GM12878 (cell line): ENCODE data around the gene KIF20A. TPM values are rescaled to one million over a fixed set of nuclear protein-coding genes. Genes with fewer than 3 reads are reported as not detected.
A peak's percentile ranks its signal among the peaks of the same experiment; 100 is the strongest.

Experiments
- ATAC-seq: fragments of 200-7000 bp; cut with Tn5 transposase; 3 replicates; pipeline ENCODE4 v1.9.1; 2020; ENCODE audit warnings: mild to moderate bottlenecking, moderate library complexity
- BruUV-seq: library from RNA; stranded (reverse); fragments of 400-500 nt; replicated peaks from 2 replicates; lab custom pipeline; 2021; lab: Mats Ljungman, UMichigan
- CTCF ChIA-PET: fragments of 300-600 bp; sonication (Branson Sonifier 250); formaldehyde crosslinking; extraction: SDS; loops from one replicate; lab custom pipeline; 2021; ENCODE audit warnings: inconsistent platforms; lab: Yijun Ruan, JAX
- POLR2A ChIA-PET: fragments of 350-600 bp; formaldehyde crosslinking; extraction: SDS; loops from one replicate; lab custom pipeline; 2021; ENCODE audit warnings: inconsistent platforms; lab: Charles Lee
- RAD21 ChIA-PET: fragments of 300-600 bp; sonication (Branson Sonifier 250); formaldehyde crosslinking; loops from one replicate; lab custom pipeline; 2023; ENCODE audit warnings: antibody characterized with exemption; ENCODE audit not compliant: unreplicated experiment; lab: Charles Lee
- SMC1A ChIA-PET: fragments of 300-600 bp; sonication (Branson Sonifier 250); formaldehyde crosslinking; loops from one replicate; lab custom pipeline; 2023; ENCODE audit not compliant: unreplicated experiment, uncharacterized antibody; lab: Charles Lee
- DNase-seq: peaks from one replicate; pipeline ENCODE4 v3.0.0-alpha.2; 2011; ENCODE audit warnings: low read depth, low spot score
- FAIRE-seq: peaks from 3 replicates; lab custom pipeline; 2011; peaks lifted over from hg19 to GRCh38; lab: Jason Lieb, UNC
- H2AFZ ChIP-seq: 2 replicates; pipeline ENCODE4 v1.6.0; 2011; ENCODE audit warnings: low read depth, low read length, control low read depth; ENCODE audit not compliant: control insufficient read depth
- H3K27ac ChIP-seq: 2 replicates; pipeline ENCODE4 v1.5.1; 2011; ENCODE audit warnings: control low read depth; ENCODE audit not compliant: control insufficient read depth, insufficient read depth
- H3K27me3 ChIP-seq, 2 experiments: replicated peaks in 1 of 2; 2 replicates each; pipeline versions ENCODE4 v1.6.0 to v1.6.1; 2011; ENCODE audit warnings: low read length in 1 of 2; ENCODE audit not compliant: control insufficient read depth in 2 of 2, insufficient read depth in 2 of 2
- H3K36me3 ChIP-seq, 2 experiments: 2 replicates each; pipeline ENCODE4 v1.5.1; 2011; ENCODE audit warnings: low read length in 1 of 2; ENCODE audit not compliant: control insufficient read depth in 2 of 2, insufficient read depth in 2 of 2
- H3K4me1 ChIP-seq: 2 replicates; pipeline ENCODE4 v1.6.1; 2011; ENCODE audit warnings: mild to moderate bottlenecking, low read length, moderate library complexity, mixed read lengths; ENCODE audit not compliant: control insufficient read depth, insufficient read depth
- H3K4me2 ChIP-seq: 2 replicates; pipeline ENCODE4 v1.6.0; 2011; ENCODE audit warnings: control low read depth; ENCODE audit not compliant: control insufficient read depth, insufficient read depth
- H3K4me3 ChIP-seq: fragments of 200-600 bp; sonication (generic); 2 replicates; pipeline ENCODE4 v1.5.1; 2016
- H3K79me2 ChIP-seq: 2 replicates; pipeline ENCODE4 v1.6.0; 2011; ENCODE audit warnings: low read length; ENCODE audit not compliant: control insufficient read depth, insufficient read depth
- H3K9ac ChIP-seq: 2 replicates; pipeline ENCODE4 v1.8.0; 2011; ENCODE audit warnings: low read length, control low read depth, mixed read lengths; ENCODE audit not compliant: control insufficient read depth, insufficient read depth
- H3K9me3 ChIP-seq: replicated peaks from 3 replicates; pipeline ENCODE4 v1.5.1; 2011; ENCODE audit warnings: mild to moderate bottlenecking, low read length; ENCODE audit not compliant: control insufficient read depth, insufficient read depth
- H4K20me1 ChIP-seq: 2 replicates; pipeline ENCODE4 v1.6.0; 2011; ENCODE audit not compliant: control insufficient read depth, insufficient read depth
- ATF7 ChIP-seq: fragments of 450-650 bp; IDR thresholded peaks from 2 replicates; pipeline ENCODE4 v1.6.1; 2016; ENCODE audit warnings: low read depth, mild to moderate bottlenecking
- BHLHE40 ChIP-seq, 2 experiments: fragments of 450-650 bp in 1 of 2; IDR thresholded peaks; 2 replicates each; pipeline ENCODE4 v1.6.1; 2011 to 2017; ENCODE audit warnings: low read depth in 2 of 2, borderline replicate concordance in 1 of 2, improper control_type of control experiment in 1 of 2, low read length in 1 of 2, mild to moderate bottlenecking in 1 of 2
- CHD1 ChIP-seq: IDR thresholded peaks from 2 replicates; pipeline ENCODE4 v1.6.1; 2012; ENCODE audit warnings: low read depth, low read length, improper control_type of control experiment
- HDAC2 ChIP-seq: fragments of 200-600 bp; sonication (generic); IDR thresholded peaks from 2 replicates; pipeline ENCODE4 v1.6.1; 2017
- MTA2 ChIP-seq: fragments of 450-650 bp; IDR thresholded peaks from 2 replicates; pipeline ENCODE4 v1.6.1; 2016; ENCODE audit warnings: low read depth, mild to moderate bottlenecking, moderate library complexity
- NFYB ChIP-seq: IDR thresholded peaks from 2 replicates; pipeline ENCODE4 v1.6.1; 2011; ENCODE audit warnings: low read depth, mild to moderate bottlenecking, low read length, improper control_type of control experiment, moderate library complexity; ENCODE audit not compliant: insufficient read depth
- NR2F1 ChIP-seq: fragments of 450-650 bp; conservative IDR thresholded peaks from 2 replicates; pipeline ENCODE4 v1.6.1; 2017; ENCODE audit warnings: mild to moderate bottlenecking
- POLR2A ChIP-seq: IDR thresholded peaks from 2 replicates; pipeline ENCODE4 v1.6.1; 2011; ENCODE audit warnings: low read depth, mild to moderate bottlenecking, low read length
- RAD51 ChIP-seq: fragments of 450-650 bp; IDR thresholded peaks from 2 replicates; pipeline ENCODE4 v1.6.1; 2016; ENCODE audit warnings: moderate library complexity, mild to moderate bottlenecking, inconsistent platforms
- RELA ChIP-seq: fragments of 450-650 bp; IDR thresholded peaks from 2 replicates; pipeline ENCODE4 v1.8.0; 2014; ENCODE audit warnings: borderline replicate concordance; ENCODE audit not compliant: partially characterized antibody
- RFX5 ChIP-seq: IDR thresholded peaks from 2 replicates; pipeline ENCODE4 v1.6.1; 2011; ENCODE audit warnings: low read depth, low read length, improper control_type of control experiment
- SIX5 ChIP-seq: IDR thresholded peaks from 2 replicates; pipeline ENCODE4 v1.6.1; 2011; ENCODE audit warnings: mild to moderate bottlenecking, low read depth, low read length, moderate library complexity; ENCODE audit not compliant: severe bottlenecking
- SP1 ChIP-seq: IDR thresholded peaks from one replicate; pipeline ENCODE4 v1.6.1; 2011; ENCODE audit warnings: low read depth, low read length
- SPI1 ChIP-seq: IDR thresholded peaks from 2 replicates; pipeline ENCODE4 v1.6.1; 2011; ENCODE audit warnings: low read depth, mild to moderate bottlenecking, low read length, moderate library complexity, borderline replicate concordance; ENCODE audit not compliant: insufficient read depth
- TAF1 ChIP-seq: IDR thresholded peaks from 2 replicates; pipeline ENCODE4 v1.6.1; 2011; ENCODE audit warnings: mild to moderate bottlenecking, low read depth, low read length, borderline replicate concordance
- TBL1XR1 ChIP-seq: IDR thresholded peaks from 2 replicates; pipeline ENCODE4 v1.6.1; 2012; ENCODE audit warnings: low read depth, low read length, improper control_type of control experiment
- ZNF24 ChIP-seq: fragments of 450-650 bp; IDR thresholded peaks from 2 replicates; pipeline ENCODE4 v1.6.1; 2017; ENCODE audit warnings: antibody characterized with exemption, mild to moderate bottlenecking
- ZNF622 ChIP-seq: fragments of 450-650 bp; IDR thresholded peaks from 2 replicates; pipeline ENCODE4 v1.6.1; 2017; ENCODE audit warnings: mild to moderate bottlenecking, inconsistent platforms
- WGBS: methylation state at CpG from one replicate; pipeline ENCODE4 v1.1.6; 2016; ENCODE audit warnings: low lambda C conversion rate; ENCODE audit not compliant: insufficient replicate concordance, insufficient coverage; ENCODE audit errors: missing lambda C conversion rate; 5-methylcytosine and 5-hydroxymethylcytosine counted together
- in situ Hi-C: fragments of 300-500 bp; cut with MboI; formaldehyde crosslinking; loops from 9 replicates; pipeline ENCODE4 v1.14.3; 2018; ENCODE audit warnings: mixed read lengths
- intact Hi-C: fragments of 100-400 bp; cut with micrococcal nuclease; formaldehyde crosslinking; loops from one replicate; pipeline ENCODE4 v1.14.2; 2022; ENCODE audit not compliant: unreplicated experiment
- polyA plus RNA-seq, 11 experiments: library from polyadenylated mRNA; depleted of rRNA in 4 of 11; unstranded in 6 of 11; stranded (reverse) in 5 of 11; fragments of >200 nt; fragmentation: Nextera tagmentation in 4 of 11; fragmentation: Illumina TruSeq in 1 of 11; extraction: Ambion mirVana in 4 of 11; extraction: Trizol in 1 of 11; gene quantifications; 1 replicate in 1 of 11; 2 replicates in 10 of 11; pipeline versions ENCODE4 v1.2.1 to v1.2.3, GENCODE V29; 2011 to 2016; ENCODE audit warnings: inconsistent platforms in 2 of 11, missing spikeins in 2 of 11, low read depth in 1 of 11
- total RNA-seq, 4 experiments: library from RNA; depleted of rRNA in 3 of 4; stranded (reverse); fragments of >200 nt in 3 of 4; fragmentation: Illumina TruSeq in 1 of 4; extraction: Trizol in 1 of 4; gene quantifications; 2 replicates each; pipeline versions ENCODE4 v1.2.1 to v1.2.3, GENCODE V29; 2013 to 2021
- TF ChIP-seq, protein P1 (sequence below): IDR thresholded peaks from 2 replicates; pipeline ENCODE4 v1.6.1; 2011; ENCODE audit warnings: borderline replicate concordance, low read depth, mild to moderate bottlenecking, moderate library complexity, mixed read lengths, low read length; ENCODE audit not compliant: insufficient read depth; ENCODE audit errors: extremely low read length

The KIF20A gene
- total and polyA plus RNA-seq, 10 of the 15 experiments (the other 5 are each of a cell fraction or from before 2014, with no cell fraction given): 20.7 to 61.9 (median 45.3) TPM

DNA sequence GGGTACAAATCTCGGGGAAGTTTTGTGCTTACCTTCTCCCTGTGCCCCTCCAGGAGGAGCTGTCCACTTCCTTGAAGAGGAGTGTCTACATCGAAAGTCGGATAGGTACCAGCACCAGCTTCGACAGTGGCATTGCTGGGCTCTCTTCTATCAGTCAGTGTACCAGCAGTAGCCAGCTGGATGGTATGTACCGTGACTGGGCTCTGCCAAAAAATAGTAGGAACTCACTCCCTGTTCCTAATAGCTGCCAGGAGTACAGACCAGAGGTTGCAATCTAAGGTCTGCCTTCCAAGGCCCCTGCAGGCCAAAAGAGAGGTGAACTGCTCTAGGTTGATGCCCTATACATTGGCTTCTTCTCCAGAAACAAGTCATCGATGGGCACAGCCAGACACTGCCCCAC is 3.9 kb downstream of the KIF20A start:
- Histone ChIP-seq H4K20me1 (no peaks in the 10 kb centered on the region), H3K36me3 (peaks cover 31 to 43% of the 10 kb centered on the region in 2 experiments), H2AFZ (no peak overlapping the region), H3K27ac (no peak overlapping the region), H3K79me2 (peaks cover 28% of the 10 kb centered on the region), H3K4me3 (no peak overlapping the region), H3K9ac (no peak overlapping the region), H3K27me3 (no peaks in the 10 kb centered on the region), H3K9me3 (no peaks in the 10 kb centered on the region), H3K4me2 (no peak overlapping the region), H3K4me1 (peaks cover 12% of the 10 kb centered on the region)
- CTCF ChIA-PET: interaction anchor here (0.5 kb wide), 1 partner anchor 99 kb away, joined by 3 read pairs; no protein-coding TSS in a partner anchor
- POLR2A ChIA-PET: no interaction called here
- DNase-seq (no peak), FAIRE-seq (no peak), ATAC-seq (no peak)
- SMC1A ChIA-PET: no interaction called here
- RAD21 ChIA-PET: no interaction called here
- 100% methylated on average over 3 of the region's 6 CpGs for WGBS
- BruUV-seq: no TSS peak
- TF ChIP-seq, protein P1, sequence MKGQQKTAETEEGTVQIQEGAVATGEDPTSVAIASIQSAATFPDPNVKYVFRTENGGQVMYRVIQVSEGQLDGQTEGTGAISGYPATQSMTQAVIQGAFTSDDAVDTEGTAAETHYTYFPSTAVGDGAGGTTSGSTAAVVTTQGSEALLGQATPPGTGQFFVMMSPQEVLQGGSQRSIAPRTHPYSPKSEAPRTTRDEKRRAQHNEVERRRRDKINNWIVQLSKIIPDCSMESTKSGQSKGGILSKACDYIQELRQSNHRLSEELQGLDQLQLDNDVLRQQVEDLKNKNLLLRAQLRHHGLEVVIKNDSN: no peak
- TF ChIP-seq ZNF24 (no peak), TBL1XR1 (no peak)
- intact Hi-C loops: no loop called here
- in situ Hi-C loops: loop anchor here (10.0 to 25.0 kb wide), 2 partner anchors 232 to 329 kb away; no protein-coding TSS in a partner anchor

DNA sequence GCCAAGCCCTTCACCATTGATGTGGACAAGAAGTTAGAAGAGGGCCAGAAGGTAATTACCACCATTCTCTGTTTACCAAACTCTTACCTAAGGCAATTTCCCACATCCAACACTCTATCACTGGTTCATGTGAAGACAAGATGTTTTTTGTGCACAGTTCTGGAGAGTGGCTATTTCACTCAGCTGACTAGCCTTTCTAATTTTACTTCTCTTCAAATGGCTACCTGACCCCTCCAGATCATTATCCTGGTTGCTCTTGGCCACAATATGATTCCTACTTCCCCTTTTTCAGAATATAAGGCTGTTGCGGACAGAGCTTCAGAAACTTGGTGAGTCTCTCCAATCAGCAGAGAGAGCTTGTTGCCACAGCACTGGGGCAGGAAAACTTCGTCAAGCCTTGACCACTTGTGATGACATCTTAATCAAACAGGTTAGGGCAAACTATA is 7.1 kb downstream of the KIF20A start:
- Histone ChIP-seq H3K9ac (no peak overlapping the region), H3K9me3 (no peaks in the 10 kb centered on the region), H3K27me3 (no peaks in the 10 kb centered on the region), H3K4me1 (peaks cover 12% of the 10 kb centered on the region), H3K4me2 (peak overlapping the region; percentile 35), H3K27ac (peak overlapping the region; percentile 54), H3K36me3 (peaks cover 41 to 54% of the 10 kb centered on the region in 2 experiments), H2AFZ (no peak overlapping the region), H3K4me3 (peak overlapping the region; percentile 3; the same call in 1 of the 2 replicates), H4K20me1 (no peaks in the 10 kb centered on the region), H3K79me2 (peaks cover 2% of the 10 kb centered on the region)
- SMC1A ChIA-PET: interaction anchor here (0.8 to 2.9 kb wide), 7 partner anchors 8 to 186 kb away, joined by 3 to 11 read pairs (median 5); no protein-coding TSS in a partner anchor
- FAIRE-seq: peak; percentile 47
- 89% methylated on average over 2 of the region's 2 CpGs for WGBS
- POLR2A ChIA-PET: no interaction called here
- RAD21 ChIA-PET: interaction anchor here (0.7 to 2.3 kb wide), 2 partner anchors 28 to 168 kb away, joined by 5 to 6 read pairs; no protein-coding TSS in a partner anchor
- DNase-seq: peak; percentile 71
- CTCF ChIA-PET: interaction anchor here (0.8 to 2.1 kb wide), 8 partner anchors 8 to 393 kb away, joined by 3 to 7 read pairs (median 4); no protein-coding TSS in a partner anchor
- intact Hi-C loops (no loop called here), in situ Hi-C loops (loop anchor here (10.0 to 25.0 kb wide), 2 partner anchors 229 to 326 kb away; no protein-coding TSS in a partner anchor)
- ATAC-seq: peak; percentile 98
- BruUV-seq: no TSS peak
- 0 out of 2 replicates have a peak, but pooled peaks have one; percentile 26 for TF ChIP-seq RAD51
- no peak for TF ChIP-seq POLR2A
- peak; percentile 76 for TF ChIP-seq NR2F1
- peak; percentile 95 for TF ChIP-seq SPI1
- TF ChIP-seq HDAC2: no peak
- peak; percentile 16 for TF ChIP-seq SP1
- TF ChIP-seq TAF1: no peak
- TF ChIP-seq BHLHE40 (IDR thresholded peaks at IDR 0.05; ENCODE audit: borderline replicate concordance in 1 of 2, low read depth in 2 of 2, low read length in 1 of 2): 0 out of 4 replicates have a peak, but pooled peaks of 1 of the 2 experiments have one; percentile 12
- peak; percentile 82 for TF ChIP-seq NFYB
- TF ChIP-seq SIX5: no peak
- TF ChIP-seq RFX5: peak; percentile 80
- TF ChIP-seq CHD1: no peak
- peak; percentile 81 for TF ChIP-seq MTA2
- no peak for TF ChIP-seq ZNF622
- TF ChIP-seq ATF7: peak; percentile 17; the same call in 1 of the 2 replicates
- no peak for TF ChIP-seq RELA
